ENCODE measurements around the gene CRIM1.

- no peak for TF ChIP-seq POLR2A (IDR thresholded peaks at IDR 0.05; ENCODE audit: control extremely low read depth in 1 of 2, low read depth in 2 of 2, low read length in 2 of 2)
- TF ChIP-seq, protein P1, sequence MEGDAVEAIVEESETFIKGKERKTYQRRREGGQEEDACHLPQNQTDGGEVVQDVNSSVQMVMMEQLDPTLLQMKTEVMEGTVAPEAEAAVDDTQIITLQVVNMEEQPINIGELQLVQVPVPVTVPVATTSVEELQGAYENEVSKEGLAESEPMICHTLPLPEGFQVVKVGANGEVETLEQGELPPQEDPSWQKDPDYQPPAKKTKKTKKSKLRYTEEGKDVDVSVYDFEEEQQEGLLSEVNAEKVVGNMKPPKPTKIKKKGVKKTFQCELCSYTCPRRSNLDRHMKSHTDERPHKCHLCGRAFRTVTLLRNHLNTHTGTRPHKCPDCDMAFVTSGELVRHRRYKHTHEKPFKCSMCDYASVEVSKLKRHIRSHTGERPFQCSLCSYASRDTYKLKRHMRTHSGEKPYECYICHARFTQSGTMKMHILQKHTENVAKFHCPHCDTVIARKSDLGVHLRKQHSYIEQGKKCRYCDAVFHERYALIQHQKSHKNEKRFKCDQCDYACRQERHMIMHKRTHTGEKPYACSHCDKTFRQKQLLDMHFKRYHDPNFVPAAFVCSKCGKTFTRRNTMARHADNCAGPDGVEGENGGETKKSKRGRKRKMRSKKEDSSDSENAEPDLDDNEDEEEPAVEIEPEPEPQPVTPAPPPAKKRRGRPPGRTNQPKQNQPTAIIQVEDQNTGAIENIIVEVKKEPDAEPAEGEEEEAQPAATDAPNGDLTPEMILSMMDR (IDR thresholded peaks at IDR 0.05; ENCODE audit: control extremely low read depth in 1 of 3, insufficient read depth in 1 of 3, low read depth in 1 of 3, low read length in 3 of 3) = no peak
- TF ChIP-seq CEBPB (IDR thresholded peaks at IDR 0.05; ENCODE audit: low read depth, low read length) = no peak
- no peak for TF ChIP-seq ZNF274 (IDR thresholded peaks at IDR 0.05; ENCODE audit: borderline replicate concordance, extremely low read depth, low read length)
- TF ChIP-seq CHD1 (IDR thresholded peaks at IDR 0.05; ENCODE audit: low read depth, low read length) = no peak
- no peak for TF ChIP-seq JUN (IDR thresholded peaks at IDR 0.05; ENCODE audit: low read depth, low read length)
- no peak for TF ChIP-seq BACH1 (IDR thresholded peaks at IDR 0.05; ENCODE audit: low read length)
- TF ChIP-seq POLR2AphosphoS5 (IDR thresholded peaks at IDR 0.05; ENCODE audit: low read depth, low read length) = no peak
- TF ChIP-seq SRF (IDR thresholded peaks at IDR 0.05; ENCODE audit: low read depth, low read length) = no peak
- no peak for TF ChIP-seq TAF1 (IDR thresholded peaks at IDR 0.05; ENCODE audit: low read depth, low read length)
Observed at GRCh38 chr2:36545871-36546416, 190.4 kb downstream of the CRIM1 start.
